Measurements from ENCODE around the gene RPS27L. TPM values are rescaled to one million over a fixed set of nuclear protein-coding genes. Genes with fewer than 3 reads are reported as not detected.

The RPS27L gene
- total and polyA plus RNA-seq, 2 donors (not counting 1 experiment from before 2014, with no cell fraction given): 21.6 to 50.9 TPM

GRCh38 chr15:63111481-63111880, 45.8 kb downstream of the RPS27L start:
- Histone ChIP-seq H3K9ac (ENCODE audit: low read length) (no peak overlapping the region), H2AFZ (ENCODE audit: insufficient read depth, low read depth, low read length, poor library complexity, severe bottlenecking) (no peak overlapping the region), H3K4me2 (replicated peaks; ENCODE audit: low read depth, low read length, poor library complexity, severe bottlenecking) (no peak overlapping the region), H3K4me3 (ENCODE audit: control extremely low read depth in 1 of 5, extremely low read depth in 1 of 5, insufficient read depth in 1 of 5, low read depth in 2 of 5, low read length in 4 of 5) (no peak overlapping the region), H3K27me3 (replicated peaks in 1 of 4; ENCODE audit: control extremely low read depth in 1 of 4, control insufficient read depth in 3 of 4, insufficient read depth in 4 of 4, low read length in 3 of 4) (peaks cover 0 to 3% (median 0%) of the 10 kb centered on the region in 4 experiments), H3K4me1 (ENCODE audit: control insufficient read depth in 2 of 2, insufficient read depth in 2 of 2, low read length in 2 of 2) (no peaks in the 10 kb centered on the region), H3K9me3 (ENCODE audit: control extremely low read depth in 1 of 3, control insufficient read depth in 2 of 3, insufficient read depth in 1 of 3, low read length in 2 of 3) (no peaks in the 10 kb centered on the region), H4K20me1 (ENCODE audit: control insufficient read depth, insufficient read depth, low read length, poor library complexity, severe bottlenecking) (no peaks in the 10 kb centered on the region), H3K79me2 (ENCODE audit: control insufficient read depth, insufficient read depth, low read length) (no peaks in the 10 kb centered on the region), H3K36me3 (replicated peaks in 1 of 2; ENCODE audit: control extremely low read depth in 1 of 2, control insufficient read depth in 1 of 2, extremely low read depth in 1 of 2, insufficient read depth in 2 of 2, low read length in 1 of 2) (no peaks in the 10 kb centered on the region), H3K27ac (ENCODE audit: low read length in 2 of 2) (no peak overlapping the region)
- no peaks in the 10 kb centered on the region for H3K4me1 Mint-ChIP-seq
- POLR2A ChIA-PET: no interaction called here
- CTCF ChIA-PET: no interaction called here
- peaks cover 11% of the 10 kb centered on the region for H3K27me3 Mint-ChIP-seq
- DNase-seq (no peak), ATAC-seq (ENCODE audit: low read depth) (no peak)
- intact Hi-C loops (cut with micrococcal nuclease): no loop called here
- no peak overlapping the region for H3K27ac Mint-ChIP-seq
- H3K9me3 Mint-ChIP-seq (ENCODE audit: insufficient read depth): no peaks in the 10 kb centered on the region
- H3K4me3 Mint-ChIP-seq: no peak overlapping the region
- TF ChIP-seq CTCF (IDR thresholded peaks at IDR 0.05) (no peak), EZH2 (IDR thresholded peaks at IDR 0.05; ENCODE audit: borderline replicate concordance, insufficient read depth, low read depth, low read length, poor library complexity, severe bottlenecking) (no peak)

- Histone ChIP-seq H3K9ac (ENCODE audit: low read length) (no peak overlapping the region), H3K4me3 (ENCODE audit: control extremely low read depth in 1 of 5, extremely low read depth in 1 of 5, insufficient read depth in 1 of 5, low read depth in 2 of 5, low read length in 4 of 5) (no peak overlapping the region), H2AFZ (ENCODE audit: insufficient read depth, low read depth, low read length, poor library complexity, severe bottlenecking) (no peak overlapping the region), H3K79me2 (ENCODE audit: control insufficient read depth, insufficient read depth, low read length) (no peaks in the 10 kb centered on the region), H3K4me2 (replicated peaks; ENCODE audit: low read depth, low read length, poor library complexity, severe bottlenecking) (no peak overlapping the region), H3K36me3 (replicated peaks in 1 of 2; ENCODE audit: control extremely low read depth in 1 of 2, control insufficient read depth in 1 of 2, extremely low read depth in 1 of 2, insufficient read depth in 2 of 2, low read length in 1 of 2) (no peaks in the 10 kb centered on the region), H3K27ac (ENCODE audit: low read length in 2 of 2) (no peak overlapping the region), H3K27me3 (replicated peaks in 1 of 4; ENCODE audit: control extremely low read depth in 1 of 4, control insufficient read depth in 3 of 4, insufficient read depth in 4 of 4, low read length in 3 of 4) (peaks cover 0 to 3% (median 0%) of the 10 kb centered on the region in 4 experiments), H4K20me1 (ENCODE audit: control insufficient read depth, insufficient read depth, low read length, poor library complexity, severe bottlenecking) (no peaks in the 10 kb centered on the region), H3K4me1 (ENCODE audit: control insufficient read depth in 2 of 2, insufficient read depth in 2 of 2, low read length in 2 of 2) (no peaks in the 10 kb centered on the region), H3K9me3 (ENCODE audit: control extremely low read depth in 1 of 3, control insufficient read depth in 2 of 3, insufficient read depth in 1 of 3, low read length in 2 of 3) (peaks cover 0 to 8% (median 0%) of the 10 kb centered on the region in 3 donors)
- 100% methylated on average over 1 of the region's 3 CpGs for WGBS (ENCODE audit: insufficient coverage)
- Mint-ChIP-seq H3K27ac (no peak overlapping the region), H3K4me1 (no peaks in the 10 kb centered on the region), H3K9me3 (ENCODE audit: insufficient read depth) (no peaks in the 10 kb centered on the region), H3K27me3 (peaks cover 14% of the 10 kb centered on the region), H3K4me3 (no peak overlapping the region)
- no peak for ATAC-seq (ENCODE audit: low read depth)
- TF ChIP-seq EZH2 (IDR thresholded peaks at IDR 0.05; ENCODE audit: borderline replicate concordance, insufficient read depth, low read depth, low read length, poor library complexity, severe bottlenecking) (no peak), CTCF (IDR thresholded peaks at IDR 0.05) (no peak)
- ChIA-PET CTCF (no interaction called here), POLR2A (no interaction called here)
- intact Hi-C loops (cut with micrococcal nuclease): no loop called here
- DNase-seq: no peak
These were observed 46.8 kb downstream of the RPS27L start for GRCh38 chr15:63110428-63111026.
